ENCODE data around the gene UVSSA. TPM values are rescaled to one million over a fixed set of nuclear protein-coding genes. Genes with fewer than 3 reads are reported as not detected.
A peak's percentile ranks its signal among the peaks of the same experiment; 100 is the strongest.

UVSSA gene
- total and polyA plus RNA-seq, 8 donors, result 4.1 to 103 (median 25.3) TPM

GRCh38 chr4:1316537-1317168 lies 30.4 kb upstream of the UVSSA start:
- 85 to 95% (median 89%) methylated on average over 8 to 16 of the region's 16 CpGs for WGBS, 5 donors
- Histone ChIP-seq H3K4me3 (no peak overlapping the region), H3K4me1 (peaks cover 0 to 12% (median 2%) of the 10 kb centered on the region in 4 donors), H3K9me3 (no peaks in the 10 kb centered on the region), H3K27ac (no peak overlapping the region), H3K36me3 (peaks cover 57 to 100% (median 90%) of the 10 kb centered on the region in 4 donors), H3K27me3 (no peaks in the 10 kb centered on the region)
- intact Hi-C loops (cut with DNase I; ENCODE audit: low total_unique reads), result no loop called here
- no peak for DNase-seq
- TF ChIP-seq EP300 (IDR thresholded peaks at IDR 0.05), result no peak
- no peak for TF ChIP-seq POLR2AphosphoS5 (IDR thresholded peaks at IDR 0.05)
- TF ChIP-seq CTCF (IDR thresholded peaks at IDR 0.05), result no peak
- no peak for TF ChIP-seq POLR2A (IDR thresholded peaks at IDR 0.05)

GRCh38 chr4:1317177-1318045 lies 29.6 kb upstream of the UVSSA start:
- no peaks in the 10 kb centered on the region for H3K27me3 ChIP-seq
- 94 to 95% (median 95%) methylated on average over 14 to 29 of the region's 29 CpGs for WGBS, 5 donors
- no peak overlapping the region for H3K4me3 ChIP-seq
- no peak for DNase-seq
- intact Hi-C loops (cut with DNase I; ENCODE audit: low total_unique reads), result no loop called here
- no peak for TF ChIP-seq POLR2A (IDR thresholded peaks at IDR 0.05)
- TF ChIP-seq CTCF (IDR thresholded peaks at IDR 0.05), result no peak
- TF ChIP-seq POLR2AphosphoS5 (IDR thresholded peaks at IDR 0.05), result no peak
- no peak for TF ChIP-seq EP300 (IDR thresholded peaks at IDR 0.05)
- H3K27ac ChIP-seq, result no peak overlapping the region
- H3K9me3 ChIP-seq, result no peaks in the 10 kb centered on the region
- peaks cover 0 to 9% (median 0%) of the 10 kb centered on the region in 4 donors for H3K4me1 ChIP-seq
- H3K36me3 ChIP-seq, result peaks cover 63 to 100% (median 90%) of the 10 kb centered on the region in 4 donors

GRCh38 chr4:1318046-1318375 lies 29.0 kb upstream of the UVSSA start:
- peaks cover 62 to 100% (median 89%) of the 10 kb centered on the region in 4 donors for H3K36me3 ChIP-seq
- no peak for DNase-seq
- no peaks in the 10 kb centered on the region for H3K27me3 ChIP-seq
- no peaks in the 10 kb centered on the region for H3K9me3 ChIP-seq
- no peak overlapping the region for H3K4me3 ChIP-seq
- H3K4me1 ChIP-seq, result peaks cover 0 to 9% (median 0%) of the 10 kb centered on the region in 4 donors
- intact Hi-C loops (cut with DNase I; ENCODE audit: low total_unique reads), result no loop called here
- WGBS, 5 donors, result 93 to 99% (median 96%) methylated on average over 13 of the region's 13 CpGs
- TF ChIP-seq EP300 (IDR thresholded peaks at IDR 0.05) (no peak), CTCF (IDR thresholded peaks at IDR 0.05) (no peak), POLR2A (IDR thresholded peaks at IDR 0.05) (no peak), POLR2AphosphoS5 (IDR thresholded peaks at IDR 0.05) (no peak)
- no peak overlapping the region for H3K27ac ChIP-seq

- H3K4me1 ChIP-seq, result peaks cover 0 to 9% (median 0%) of the 10 kb centered on the region in 4 donors
- H3K27ac ChIP-seq, result no peak overlapping the region
- DNase-seq, result no peak
- WGBS, 5 donors, result 86 to 90% (median 87%) methylated on average over 18 of the region's 18 CpGs
- no peaks in the 10 kb centered on the region for H3K27me3 ChIP-seq
- TF ChIP-seq CTCF (IDR thresholded peaks at IDR 0.05) (peak in 1 of 7 experiments; percentile 18), POLR2AphosphoS5 (IDR thresholded peaks at IDR 0.05) (no peak), EP300 (IDR thresholded peaks at IDR 0.05) (no peak), POLR2A (IDR thresholded peaks at IDR 0.05) (no peak)
- H3K4me3 ChIP-seq, result no peak overlapping the region
- H3K9me3 ChIP-seq, result no peaks in the 10 kb centered on the region
- intact Hi-C loops (cut with DNase I; ENCODE audit: low total_unique reads), result no loop called here
- H3K36me3 ChIP-seq, result peaks cover 63 to 100% (median 89%) of the 10 kb centered on the region in 4 donors
Observed at GRCh38 chr4:1318488-1319213, 28.4 kb upstream of the UVSSA start.

All from stomach (tissue), 9 donors.